ENCODE results near the gene ELF4. TPM values are rescaled to one million over a fixed set of nuclear protein-coding genes. Genes with fewer than 3 reads are reported as not detected.

The ELF4 gene
- total and polyA plus RNA-seq, 2 of the 13 experiments (the other 11 are each of a cell fraction or from before 2014, with no cell fraction given) = 1.3 to 2.6 TPM

DNA sequence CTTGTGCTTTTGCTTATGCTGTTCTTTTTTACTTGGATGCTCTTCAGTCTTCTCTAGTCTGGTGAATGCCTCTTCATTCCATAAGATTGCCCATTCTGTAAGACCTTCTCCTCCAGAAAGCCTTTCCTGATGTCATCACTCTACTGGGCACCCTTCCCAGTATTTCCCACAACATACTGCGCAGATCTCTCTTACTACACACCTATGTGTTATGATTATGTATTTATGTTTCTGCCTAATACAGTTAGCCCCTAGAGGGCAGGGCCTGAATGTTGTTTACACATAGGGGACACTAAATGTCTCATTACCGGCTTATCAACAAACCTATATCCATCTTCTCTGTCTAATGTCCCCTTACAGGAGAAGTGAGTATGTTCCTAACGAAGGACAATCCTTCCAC is 34.2 kb upstream of the ELF4 start:
- no peak overlapping the region for H2AFZ ChIP-seq (ENCODE audit: low read length)
- H3K4me1 ChIP-seq (ENCODE audit: insufficient read depth, low read length) = no peaks in the 10 kb centered on the region
- POLR2A ChIA-PET = interaction anchor here (1.0 kb wide), 1 partner anchor 219 kb away, joined by 3 read pairs; no protein-coding TSS in a partner anchor
- TF ChIP-seq ZBTB38 (CRISPR knock-in tag; IDR thresholded peaks at IDR 0.05) (no peak), GTF3A (CRISPR knock-in tag; conservative IDR thresholded peaks at IDR 0.05) (no peak), ZNF672 (CRISPR knock-in tag; IDR thresholded peaks at IDR 0.05) (no peak), ZNF24 (IDR thresholded peaks at IDR 0.05) (no peak), SP5 (CRISPR knock-in tag; IDR thresholded peaks at IDR 0.05; ENCODE audit: borderline replicate concordance, low read depth) (no peak), PHB2 (IDR thresholded peaks at IDR 0.05; ENCODE audit: partially characterized antibody) (no peak), ATF1 (CRISPR knock-in tag; IDR thresholded peaks at IDR 0.05) (no peak), ZFP82 (CRISPR knock-in tag; IDR thresholded peaks at IDR 0.05; ENCODE audit: borderline replicate concordance) (no peak)
- no peak overlapping the region for H3K27ac ChIP-seq (ENCODE audit: extremely low read length, insufficient read depth, low read length)
- in situ Hi-C loops (cut with HindIII; ENCODE audit: extremely low pct_ligation_motif_present, low pct_unique_long_range_greater_than_20kb) = no loop called here
- TSS peak; percentile 36 for BruUV-seq (replicated peaks)
- FAIRE-seq (peak; percentile 18), DNase-seq (ENCODE audit: low spot score) (no peak), ATAC-seq (no peak)
- CTCF ChIA-PET (ENCODE audit: low intra/inter-chr PET ratio, low total read pairs) = no interaction called here
- intact Hi-C loops (cut with micrococcal nuclease; ENCODE audit: unreplicated experiment) = no loop called here
- no peaks in the 10 kb centered on the region for H3K9me3 ChIP-seq (ENCODE audit: low read length)
- H3K79me2 ChIP-seq (ENCODE audit: insufficient read depth, low read length) = no peaks in the 10 kb centered on the region
- H4K20me1 ChIP-seq (ENCODE audit: insufficient read depth, low read length) = no peaks in the 10 kb centered on the region
- WGBS (ENCODE audit: low lambda C conversion rate) = 100% methylated on average over 3 of the region's 3 CpGs
- no peaks in the 10 kb centered on the region for H3K27me3 ChIP-seq (ENCODE audit: control insufficient read depth in 1 of 2, insufficient read depth in 2 of 2, low read length in 2 of 2)
- no peak overlapping the region for H3K4me2 ChIP-seq (ENCODE audit: low read depth, low read length)
- H3K36me3 ChIP-seq (replicated peaks in 1 of 2; ENCODE audit: control insufficient read depth in 1 of 2, insufficient read depth in 2 of 2, low read length in 2 of 2) = peaks cover 6 to 30% of the 10 kb centered on the region in 2 experiments; a peak in 4 of 5 replicates
- no peak overlapping the region for H3K4me3 ChIP-seq (replicated peaks in 1 of 3; ENCODE audit: insufficient read depth in 1 of 3, low read depth in 2 of 3, low read length in 3 of 3)
- no peak overlapping the region for H3K9ac ChIP-seq (ENCODE audit: insufficient read depth, low read depth, low read length)

DNA sequence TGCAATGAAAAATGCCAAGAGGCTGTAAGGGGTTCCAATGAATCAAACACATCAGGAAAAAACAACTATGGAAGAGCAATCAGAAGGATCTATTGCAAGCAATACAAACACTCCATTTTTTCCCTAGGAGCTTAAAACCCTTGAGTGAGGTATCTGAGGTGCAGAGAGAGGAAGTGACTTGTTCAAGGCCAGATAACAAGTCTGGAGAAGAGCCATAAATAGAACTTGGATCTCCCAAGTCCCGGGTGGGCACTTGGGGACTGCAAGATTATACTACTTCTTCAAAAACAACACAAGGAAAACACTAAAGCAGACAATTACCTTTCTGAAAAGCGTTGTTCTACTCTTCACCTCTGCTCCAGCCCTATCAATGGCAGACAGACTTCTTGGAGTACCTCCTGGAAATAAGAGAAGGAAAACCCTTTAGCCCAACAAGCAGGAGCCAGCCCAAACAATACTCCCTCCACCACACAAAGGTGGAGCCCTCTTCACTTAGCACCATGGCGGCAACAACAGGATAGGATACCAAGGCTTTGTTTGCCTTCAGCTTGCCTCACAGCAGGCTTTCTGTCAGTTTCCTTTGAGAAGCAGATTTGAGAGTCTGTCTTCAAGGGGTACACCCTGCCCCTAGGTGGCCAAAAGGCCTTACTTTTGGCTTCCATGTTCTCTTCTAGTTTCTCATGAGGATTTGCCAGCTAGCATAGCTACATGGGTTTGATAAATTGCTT is 29.3 kb upstream of the ELF4 start:
- FAIRE-seq (no peak), DNase-seq (ENCODE audit: low spot score) (no peak), ATAC-seq (no peak)
- Histone ChIP-seq H3K27me3 (ENCODE audit: control insufficient read depth in 1 of 2, insufficient read depth in 2 of 2, low read length in 2 of 2) (no peaks in the 10 kb centered on the region), H3K4me2 (ENCODE audit: low read depth, low read length) (no peak overlapping the region), H3K79me2 (ENCODE audit: insufficient read depth, low read length) (no peaks in the 10 kb centered on the region), H3K27ac (ENCODE audit: extremely low read length, insufficient read depth, low read length) (no peak overlapping the region), H2AFZ (ENCODE audit: low read length) (no peak overlapping the region), H3K9ac (ENCODE audit: insufficient read depth, low read depth, low read length) (no peak overlapping the region), H3K9me3 (ENCODE audit: low read length) (no peaks in the 10 kb centered on the region), H3K4me1 (ENCODE audit: insufficient read depth, low read length) (no peaks in the 10 kb centered on the region), H3K4me3 (replicated peaks in 1 of 3; ENCODE audit: insufficient read depth in 1 of 3, low read depth in 2 of 3, low read length in 3 of 3) (no peak overlapping the region), H3K36me3 (replicated peaks in 1 of 2; ENCODE audit: control insufficient read depth in 1 of 2, insufficient read depth in 2 of 2, low read length in 2 of 2) (peaks cover 4 to 22% of the 10 kb centered on the region in 2 experiments; a peak in 3 of 5 replicates), H4K20me1 (ENCODE audit: insufficient read depth, low read length) (no peaks in the 10 kb centered on the region)
- in situ Hi-C loops (cut with HindIII; ENCODE audit: extremely low pct_ligation_motif_present, low pct_unique_long_range_greater_than_20kb) = no loop called here
- no TSS peak for BruUV-seq (replicated peaks)
- ChIA-PET CTCF (ENCODE audit: low intra/inter-chr PET ratio, low total read pairs) (no interaction called here), POLR2A (no interaction called here)
- intact Hi-C loops (cut with micrococcal nuclease; ENCODE audit: unreplicated experiment) = no loop called here
- WGBS (ENCODE audit: low lambda C conversion rate) = 96% methylated on average over 3 of the region's 3 CpGs
- TF ChIP-seq ZNF292 (CRISPR knock-in tag; IDR thresholded peaks at IDR 0.05; ENCODE audit: borderline replicate concordance, low read depth) (no peak), ZNF225 (CRISPR knock-in tag; IDR thresholded peaks at IDR 0.05) (no peak), FOSL2 (CRISPR knock-in tag; IDR thresholded peaks at IDR 0.05) (no peak), NCOR1 (IDR thresholded peaks at IDR 0.05; ENCODE audit: borderline replicate concordance, low read length) (no peak), SNRNP70 (IDR thresholded peaks at IDR 0.05; ENCODE audit: low read depth, low read length) (no peak), NFE2L1 (CRISPR knock-in tag; IDR thresholded peaks at IDR 0.05; ENCODE audit: borderline replicate concordance) (no peak), FOXK2 (IDR thresholded peaks at IDR 0.05) (no peak), ZMYM4 (CRISPR knock-in tag; IDR thresholded peaks at IDR 0.05) (no peak), SRSF4 (IDR thresholded peaks at IDR 0.05; ENCODE audit: low read depth, low read length, poor library complexity, severe bottlenecking) (no peak), ZNF556 (CRISPR knock-in tag; IDR thresholded peaks at IDR 0.05; ENCODE audit: borderline replicate concordance) (no peak), PHB2 (IDR thresholded peaks at IDR 0.05; ENCODE audit: partially characterized antibody) (no peak), ZSCAN22 (CRISPR knock-in tag; IDR thresholded peaks at IDR 0.05) (no peak)
- TF ChIP-seq, protein P1, sequence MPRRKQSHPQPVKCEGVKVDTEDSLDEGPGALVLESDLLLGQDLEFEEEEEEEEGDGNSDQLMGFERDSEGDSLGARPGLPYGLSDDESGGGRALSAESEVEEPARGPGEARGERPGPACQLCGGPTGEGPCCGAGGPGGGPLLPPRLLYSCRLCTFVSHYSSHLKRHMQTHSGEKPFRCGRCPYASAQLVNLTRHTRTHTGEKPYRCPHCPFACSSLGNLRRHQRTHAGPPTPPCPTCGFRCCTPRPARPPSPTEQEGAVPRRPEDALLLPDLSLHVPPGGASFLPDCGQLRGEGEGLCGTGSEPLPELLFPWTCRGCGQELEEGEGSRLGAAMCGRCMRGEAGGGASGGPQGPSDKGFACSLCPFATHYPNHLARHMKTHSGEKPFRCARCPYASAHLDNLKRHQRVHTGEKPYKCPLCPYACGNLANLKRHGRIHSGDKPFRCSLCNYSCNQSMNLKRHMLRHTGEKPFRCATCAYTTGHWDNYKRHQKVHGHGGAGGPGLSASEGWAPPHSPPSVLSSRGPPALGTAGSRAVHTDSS (CRISPR knock-in tag; conservative IDR thresholded peaks at IDR 0.05) = no peak

Data from HepG2 (cell line).